Measurements from ENCODE around the gene PRDM16.

- TF ChIP-seq SP1 (IDR thresholded peaks at IDR 0.05; ENCODE audit: low read depth) (no peak), ZNF274 (IDR thresholded peaks at IDR 0.05; ENCODE audit: low read depth, low read length) (no peak), CTCF (IDR thresholded peaks at IDR 0.05 in 2 of 3, conservative IDR thresholded peaks at IDR 0.05 in 1 of 3; ENCODE audit: borderline replicate concordance in 1 of 3, insufficient read depth in 1 of 3, low read depth in 2 of 3, low read length in 2 of 3) (no peak), EZH2 (IDR thresholded peaks at IDR 0.05) (no peak), ZBTB33 (IDR thresholded peaks at IDR 0.05; ENCODE audit: extremely low read depth, insufficient replicate concordance, low read length) (no peak), RAD21 (IDR thresholded peaks at IDR 0.05; ENCODE audit: low read depth) (no peak), JUND (IDR thresholded peaks at IDR 0.05) (no peak), MAX (IDR thresholded peaks at IDR 0.05) (no peak), POLR2AphosphoS5 (IDR thresholded peaks at IDR 0.05; ENCODE audit: low read depth, low read length) (no peak), TCF7L2 (IDR thresholded peaks at IDR 0.05; ENCODE audit: borderline replicate concordance, extremely low read depth, insufficient read depth, insufficient read length) (no peak), YY1 (IDR thresholded peaks at IDR 0.05; ENCODE audit: extremely low read depth, insufficient replicate concordance, low read depth, low read length) (no peak), ELF1 (IDR thresholded peaks at IDR 0.05; ENCODE audit: borderline replicate concordance, low read depth) (no peak)
Observed at GRCh38 chr1:3097231-3097630, 28.2 kb downstream of the PRDM16 start.
